C4-2B (cell line): ENCODE measurements around the gene PRKCZ.

Source experiments
- H3K27ac ChIP-seq: fragments of 450-650 bp; 2 replicates; pipeline ENCODE4 v1.5.1; 2017
- CTCF ChIP-seq: fragments of 450-650 bp; conservative IDR thresholded peaks from 2 replicates; pipeline ENCODE4 v1.5.1; 2017; ENCODE audit warnings: mild to moderate bottlenecking
- ZFX ChIP-seq: fragments of 450-650 bp; IDR thresholded peaks from 2 replicates; pipeline ENCODE4 v1.6.1; 2017

PRKCZ gene

GRCh38 chr1:2156866-2157265, 106.7 kb downstream of the PRKCZ start:
- H3K27ac ChIP-seq: no peak overlapping the region

GRCh38 chr1:2157856-2158255, 107.6 kb downstream of the PRKCZ start:
- no peak overlapping the region for H3K27ac ChIP-seq
- TF ChIP-seq ZFX (no peak), CTCF (no peak)

More at GRCh38 chr1:2156866-2157265, 106.7 kb downstream of the PRKCZ start:
- no peak for TF ChIP-seq CTCF

GRCh38 chr1:2158272-2158671, 108.1 kb downstream of the PRKCZ start:
- no peak overlapping the region for H3K27ac ChIP-seq
- no peak for TF ChIP-seq ZFX
- no peak for TF ChIP-seq CTCF

GRCh38 chr1:2159124-2159523, 108.9 kb downstream of the PRKCZ start:
- no peak overlapping the region for H3K27ac ChIP-seq
- TF ChIP-seq CTCF (no peak), ZFX (no peak)

- TF ChIP-seq ZFX (no peak), CTCF (no peak)
- H3K27ac ChIP-seq: no peak overlapping the region
These were observed 110.5 kb downstream of the PRKCZ start for GRCh38 chr1:2160451-2161300.

- H3K27ac ChIP-seq: no peak overlapping the region
- no peak for TF ChIP-seq CTCF
- no peak for TF ChIP-seq ZFX
These were observed 113.0 kb downstream of the PRKCZ start for GRCh38 chr1:2163205-2163604.

- TF ChIP-seq ZFX (no peak), CTCF (no peak)
- no peak overlapping the region for H3K27ac ChIP-seq
These were observed 115.4 kb downstream of the PRKCZ start for GRCh38 chr1:2165646-2166045.
